Cardiac fibroblast (primary cell): ENCODE data around the gene PARD3B.
A peak's percentile ranks its signal among the peaks of the same experiment; 100 is the strongest.

ENCODE experiments used
- DNase-seq, 2 donors: peaks; one replicate each; pipeline versions ENCODE4 v3.0.0 to v3.0.0-alpha.2; 2010; ENCODE audit warnings: low read depth in 2 of 2
- H3K4me3 ChIP-seq, 2 donors: replicated peaks in 1 of 2; 1 replicate in 1 of 2; 2 replicates in 1 of 2; pipeline ENCODE4 v1.5.1; 2011; ENCODE audit warnings: low read depth in 2 of 2, low read length in 2 of 2, mild to moderate bottlenecking in 2 of 2, moderate library complexity in 1 of 2
- CTCF ChIP-seq: IDR thresholded peaks from one replicate; pipeline ENCODE4 v1.5.1; 2011; ENCODE audit warnings: low read depth, mild to moderate bottlenecking, low read length, inconsistent platforms

PARD3B gene

GRCh38 chr2:204842661-204843485 is 297.6 kb downstream of the PARD3B start:
- H3K4me3 ChIP-seq, result peak overlapping the region in 1 of 2 donors; percentile 38
- peak; percentile 89 to 96 for DNase-seq
- TF ChIP-seq CTCF, result no peak

GRCh38 chr2:204846471-204846870 is 301.2 kb downstream of the PARD3B start:
- H3K4me3 ChIP-seq, result no peak overlapping the region
- no peak for TF ChIP-seq CTCF
- no peak for DNase-seq

- no peak for DNase-seq
- no peak overlapping the region for H3K4me3 ChIP-seq
- no peak for TF ChIP-seq CTCF
These were observed 304.6 kb downstream of the PARD3B start for GRCh38 chr2:204849892-204850291.

GRCh38 chr2:204850581-204850980 is 305.3 kb downstream of the PARD3B start:
- DNase-seq, result no peak
- no peak overlapping the region for H3K4me3 ChIP-seq
- TF ChIP-seq CTCF, result no peak

- DNase-seq, result no peak
- no peak for TF ChIP-seq CTCF
- no peak overlapping the region for H3K4me3 ChIP-seq
These were observed 308.6 kb downstream of the PARD3B start for GRCh38 chr2:204853905-204854304.

- TF ChIP-seq CTCF, result no peak
- DNase-seq, result no peak
- no peak overlapping the region for H3K4me3 ChIP-seq
These were observed 315.0 kb downstream of the PARD3B start for GRCh38 chr2:204860274-204860673.
